ENCODE results near the gene RIOK1. TPM values are rescaled to one million over a fixed set of nuclear protein-coding genes. Genes with fewer than 3 reads are reported as not detected.

Gene RIOK1
- total RNA-seq, 1 experiment from 2014 or later: 39.9 TPM

DNA sequence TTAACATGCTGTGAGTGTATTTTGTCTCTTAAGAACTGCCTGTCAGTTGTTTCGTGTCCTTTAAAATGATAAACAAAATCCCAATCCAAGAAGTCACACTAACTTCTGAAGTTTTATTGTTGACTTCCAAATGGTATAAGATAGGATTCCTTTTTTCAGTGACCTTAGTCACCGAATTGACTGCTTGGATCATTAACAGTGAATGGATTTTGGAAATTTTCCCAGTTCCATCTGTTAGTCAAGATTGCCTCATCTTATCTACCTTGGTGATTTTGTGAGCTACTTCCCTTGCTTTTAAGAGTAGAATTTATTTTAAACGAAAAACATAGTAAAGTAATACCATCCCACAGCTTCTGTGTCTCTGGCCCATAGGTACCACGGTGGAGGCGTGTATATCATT, 14.9 kb downstream of the RIOK1 start:
- ChIA-PET CTCF (interaction anchor here (0.7 kb wide), 1 partner anchor 129 kb away, joined by 3 read pairs; no protein-coding TSS in a partner anchor), POLR2A (ENCODE audit: unreplicated experiment) (no interaction called here)
- H3K9me2 ChIP-seq (replicated peaks; ENCODE audit: low read length): no peaks in the 10 kb centered on the region
- DNase-seq (no peak), ATAC-seq (no peak)
- no peaks in the 10 kb centered on the region for H3K9me3 ChIP-seq (ENCODE audit: low read length)
- H3K27ac ChIP-seq (ENCODE audit: low read length): no peak overlapping the region
- intact Hi-C loops (cut with micrococcal nuclease): loop anchor here (10.0 kb wide), 1 partner anchor 730 kb away; no protein-coding TSS in a partner anchor
- H3F3A ChIP-seq (ENCODE audit: low read length, unreplicated experiment): no peaks in the 10 kb centered on the region
- H3K4me1 ChIP-seq (ENCODE audit: insufficient read depth, low read length): peaks cover 16% of the 10 kb centered on the region
- peaks cover 52% of the 10 kb centered on the region for H3K36me3 ChIP-seq (ENCODE audit: low read depth, low read length)
- TF ChIP-seq EZH2phosphoT487 (IDR thresholded peaks at IDR 0.05; ENCODE audit: borderline replicate concordance, low read length) (no peak), EZH2 (IDR thresholded peaks at IDR 0.05; ENCODE audit: low read length, unreplicated experiment) (no peak)
- TF ChIP-seq, protein P1, sequence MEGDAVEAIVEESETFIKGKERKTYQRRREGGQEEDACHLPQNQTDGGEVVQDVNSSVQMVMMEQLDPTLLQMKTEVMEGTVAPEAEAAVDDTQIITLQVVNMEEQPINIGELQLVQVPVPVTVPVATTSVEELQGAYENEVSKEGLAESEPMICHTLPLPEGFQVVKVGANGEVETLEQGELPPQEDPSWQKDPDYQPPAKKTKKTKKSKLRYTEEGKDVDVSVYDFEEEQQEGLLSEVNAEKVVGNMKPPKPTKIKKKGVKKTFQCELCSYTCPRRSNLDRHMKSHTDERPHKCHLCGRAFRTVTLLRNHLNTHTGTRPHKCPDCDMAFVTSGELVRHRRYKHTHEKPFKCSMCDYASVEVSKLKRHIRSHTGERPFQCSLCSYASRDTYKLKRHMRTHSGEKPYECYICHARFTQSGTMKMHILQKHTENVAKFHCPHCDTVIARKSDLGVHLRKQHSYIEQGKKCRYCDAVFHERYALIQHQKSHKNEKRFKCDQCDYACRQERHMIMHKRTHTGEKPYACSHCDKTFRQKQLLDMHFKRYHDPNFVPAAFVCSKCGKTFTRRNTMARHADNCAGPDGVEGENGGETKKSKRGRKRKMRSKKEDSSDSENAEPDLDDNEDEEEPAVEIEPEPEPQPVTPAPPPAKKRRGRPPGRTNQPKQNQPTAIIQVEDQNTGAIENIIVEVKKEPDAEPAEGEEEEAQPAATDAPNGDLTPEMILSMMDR (conservative IDR thresholded peaks at IDR 0.05; ENCODE audit: low read depth, low read length): no peak
- no peak overlapping the region for H3K4me3 ChIP-seq (ENCODE audit: low read length)
- no TSS peak for BruUV-seq (replicated peaks)
- no peaks in the 10 kb centered on the region for H3K79me2 ChIP-seq (ENCODE audit: low read length)
- H3K9ac ChIP-seq (ENCODE audit: low read length): no peak overlapping the region
- H3K4me2 ChIP-seq (ENCODE audit: low read length): no peak overlapping the region
- no peaks in the 10 kb centered on the region for H4K20me1 ChIP-seq (ENCODE audit: low read length)
- H2AFZ ChIP-seq (ENCODE audit: low read length): no peak overlapping the region
- no peaks in the 10 kb centered on the region for H3K27me3 ChIP-seq (ENCODE audit: low read length)

DNA sequence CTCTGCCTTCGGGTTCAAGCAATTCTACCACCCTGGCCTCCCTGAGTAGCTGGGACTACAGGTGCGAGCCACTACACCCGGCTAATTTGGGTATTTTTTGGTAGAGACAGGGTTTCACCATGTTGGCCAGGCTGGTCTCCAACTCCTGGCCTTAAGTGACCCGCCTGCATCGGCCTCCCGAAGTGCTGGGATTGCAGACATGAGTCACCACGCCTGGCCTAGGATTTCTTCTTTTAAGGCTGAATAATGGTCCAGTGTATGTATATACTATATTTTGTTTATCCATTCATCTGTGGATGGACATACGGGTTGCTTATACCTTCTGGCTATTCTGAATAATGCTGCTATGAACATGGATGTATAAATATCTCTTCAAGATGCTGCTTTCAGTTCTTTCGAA, 17.1 kb downstream of the RIOK1 start:
- H3K4me3 ChIP-seq (ENCODE audit: low read length): no peak overlapping the region
- CTCF ChIA-PET: no interaction called here
- no peak for ATAC-seq
- H3K36me3 ChIP-seq (ENCODE audit: low read depth, low read length): peaks cover 64% of the 10 kb centered on the region
- POLR2A ChIA-PET (ENCODE audit: unreplicated experiment): no interaction called here
- DNase-seq: no peak
- no peak overlapping the region for H3K27ac ChIP-seq (ENCODE audit: low read length)
- no peak overlapping the region for H3K9ac ChIP-seq (ENCODE audit: low read length)
- H3K9me2 ChIP-seq (replicated peaks; ENCODE audit: low read length): no peaks in the 10 kb centered on the region
- H3K4me2 ChIP-seq (ENCODE audit: low read length): no peak overlapping the region
- no peaks in the 10 kb centered on the region for H3K27me3 ChIP-seq (ENCODE audit: low read length)
- H3F3A ChIP-seq (ENCODE audit: low read length, unreplicated experiment): no peaks in the 10 kb centered on the region
- intact Hi-C loops (cut with micrococcal nuclease): loop anchor here (10.0 kb wide), 1 partner anchor 732 kb away; no protein-coding TSS in a partner anchor
- BruUV-seq (replicated peaks): no TSS peak
- peaks cover 3% of the 10 kb centered on the region for H3K4me1 ChIP-seq (ENCODE audit: insufficient read depth, low read length)
- no peaks in the 10 kb centered on the region for H3K79me2 ChIP-seq (ENCODE audit: low read length)
- no peaks in the 10 kb centered on the region for H4K20me1 ChIP-seq (ENCODE audit: low read length)
- TF ChIP-seq, protein P1 (conservative IDR thresholded peaks at IDR 0.05; ENCODE audit: low read depth, low read length): no peak
- TF ChIP-seq EZH2phosphoT487 (IDR thresholded peaks at IDR 0.05; ENCODE audit: borderline replicate concordance, low read length) (no peak), EZH2 (IDR thresholded peaks at IDR 0.05; ENCODE audit: low read length, unreplicated experiment) (no peak)
- H3K9me3 ChIP-seq (ENCODE audit: low read length): no peaks in the 10 kb centered on the region
- H2AFZ ChIP-seq (ENCODE audit: low read length): no peak overlapping the region

DNA sequence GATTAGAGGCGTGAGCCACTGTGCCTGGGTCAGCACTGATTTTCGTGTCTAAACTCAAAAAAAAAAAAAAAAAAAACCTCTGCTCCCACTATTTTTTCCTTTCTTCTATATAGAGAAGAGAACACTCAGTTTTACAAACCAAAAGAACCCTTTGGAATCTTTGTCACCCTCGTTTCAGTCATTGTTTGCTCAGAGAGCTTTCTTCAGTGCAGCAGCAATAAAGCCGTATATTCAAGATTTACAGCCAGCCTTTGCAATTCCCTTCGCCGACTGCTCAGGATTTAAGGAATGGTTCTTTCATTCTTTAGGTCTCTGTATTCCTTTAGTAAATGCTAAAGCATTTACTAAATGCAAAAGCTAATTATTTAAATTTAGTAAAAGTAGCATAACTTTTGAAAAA, 20.1 kb downstream of the RIOK1 start:
- TF ChIP-seq EZH2 (IDR thresholded peaks at IDR 0.05; ENCODE audit: low read length, unreplicated experiment) (no peak), EZH2phosphoT487 (IDR thresholded peaks at IDR 0.05; ENCODE audit: borderline replicate concordance, low read length) (no peak)
- TF ChIP-seq, protein P1 (conservative IDR thresholded peaks at IDR 0.05; ENCODE audit: low read depth, low read length): no peak
- intact Hi-C loops (cut with micrococcal nuclease): loop anchor here (10.0 kb wide), 1 partner anchor 735 kb away; no protein-coding TSS in a partner anchor
- DNase-seq (no peak), ATAC-seq (no peak)
- Histone ChIP-seq H3K27ac (ENCODE audit: low read length) (no peak overlapping the region), H3K27me3 (ENCODE audit: low read length) (no peaks in the 10 kb centered on the region), H3K9me2 (replicated peaks; ENCODE audit: low read length) (no peaks in the 10 kb centered on the region), H3K4me3 (ENCODE audit: low read length) (no peak overlapping the region), H3K9ac (ENCODE audit: low read length) (no peak overlapping the region), H3K36me3 (ENCODE audit: low read depth, low read length) (peaks cover 54% of the 10 kb centered on the region), H3K9me3 (ENCODE audit: low read length) (no peaks in the 10 kb centered on the region), H3F3A (ENCODE audit: low read length, unreplicated experiment) (no peaks in the 10 kb centered on the region), H3K4me1 (ENCODE audit: insufficient read depth, low read length) (no peaks in the 10 kb centered on the region), H4K20me1 (ENCODE audit: low read length) (no peaks in the 10 kb centered on the region), H2AFZ (ENCODE audit: low read length) (no peak overlapping the region), H3K4me2 (ENCODE audit: low read length) (no peak overlapping the region), H3K79me2 (ENCODE audit: low read length) (no peaks in the 10 kb centered on the region)
- BruUV-seq (replicated peaks): no TSS peak
- ChIA-PET POLR2A (ENCODE audit: unreplicated experiment) (no interaction called here), CTCF (interaction anchor here (0.6 kb wide), 1 partner anchor 136 kb away, joined by 5 read pairs; no protein-coding TSS in a partner anchor)
